NCI-H146 treated with DMSO at 0.1 percent for 48 hours (cell line): Measurements from ENCODE around the gene LRRC8E.
A peak's percentile ranks its signal among the peaks of the same experiment; 100 is the strongest.
"Not testable (repeated sequence)": the region's sequence is repeated elsewhere in the genome, so short reads cannot be mapped to it uniquely, and the experiment has no call there.

ENCODE experiments used
- DNase-seq: peaks from one replicate; lab custom pipeline; 2025; ENCODE audit not compliant: unreplicated experiment; lab: John Stamatoyannopoulos, UW

Gene LRRC8E

DNA sequence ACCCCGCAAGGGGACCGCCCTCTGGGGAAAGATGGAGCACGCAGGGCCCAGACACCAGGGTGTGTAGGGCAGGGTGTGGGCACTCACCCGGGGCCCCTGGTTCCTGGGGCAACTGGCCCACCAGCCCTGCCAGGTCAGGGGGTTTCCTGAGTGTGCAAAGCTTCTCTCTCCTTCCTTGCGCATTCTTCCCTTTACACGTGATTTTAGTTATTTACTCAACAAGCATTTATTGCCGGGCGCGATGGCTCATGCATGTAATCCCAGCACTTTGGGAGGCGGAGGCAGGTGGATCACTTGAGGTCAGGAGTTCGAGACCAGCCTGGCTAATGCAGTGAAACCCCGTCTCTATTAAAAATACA lies 34.6 kb upstream of the LRRC8E start:
- DNase-seq: no peak

DNA sequence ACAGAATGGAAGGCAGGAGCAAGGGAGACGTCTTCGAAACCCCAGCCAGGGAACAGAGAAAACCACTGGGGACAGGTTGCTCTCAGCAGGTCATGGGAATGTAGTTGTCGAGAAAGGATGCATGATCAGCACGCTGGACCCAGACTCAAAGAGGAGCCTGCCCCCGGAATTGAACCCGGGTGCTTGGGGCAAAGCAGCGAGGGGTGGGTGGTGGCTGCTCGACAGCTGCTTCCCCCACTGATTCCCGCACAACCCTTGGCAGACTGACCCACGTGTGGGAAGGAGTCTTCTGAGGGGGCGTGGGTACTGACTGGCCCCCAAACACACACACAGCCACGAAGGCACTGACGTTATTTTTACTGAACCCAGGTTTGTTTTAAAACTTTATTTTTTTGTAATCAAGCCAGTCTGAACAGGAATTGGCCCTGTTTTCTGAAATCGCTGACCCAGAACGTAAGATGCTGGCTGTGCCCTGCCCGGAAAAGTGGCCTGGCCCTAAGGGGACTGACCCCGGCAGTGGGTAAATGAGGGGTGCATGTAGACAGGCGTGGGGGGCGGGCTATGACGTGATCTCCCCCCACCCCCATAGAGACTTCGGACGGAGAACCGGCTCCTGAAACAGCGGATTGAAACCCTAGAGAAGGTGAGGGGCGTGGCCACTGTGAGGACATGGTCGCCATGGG lies 32.7 kb upstream of the LRRC8E start:
- DNase-seq: no peak

DNA sequence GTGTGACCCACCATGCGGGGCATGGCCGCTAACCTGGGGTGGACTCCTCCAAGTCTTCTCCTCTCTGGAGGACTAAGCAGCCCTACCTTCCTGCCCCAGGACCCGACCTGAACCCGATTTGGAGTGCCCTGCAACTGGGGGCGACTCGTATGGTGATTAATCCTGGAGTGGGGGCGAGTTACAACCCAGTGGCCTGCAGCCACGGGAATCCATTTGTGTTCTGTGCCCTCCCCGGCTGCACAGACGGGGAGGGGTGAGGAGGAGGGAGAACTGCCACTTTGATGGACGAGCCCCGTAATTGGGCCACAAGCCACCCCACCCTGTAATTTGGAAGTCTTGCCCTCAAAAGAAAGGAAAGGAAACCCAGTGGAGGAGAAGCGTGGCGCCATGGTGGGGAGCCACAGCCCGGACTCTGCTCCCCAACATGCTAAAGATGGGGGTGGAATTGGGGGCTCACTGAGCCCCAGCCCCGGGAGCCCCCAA lies 32.2 kb upstream of the LRRC8E start:
- no peak for DNase-seq

DNA sequence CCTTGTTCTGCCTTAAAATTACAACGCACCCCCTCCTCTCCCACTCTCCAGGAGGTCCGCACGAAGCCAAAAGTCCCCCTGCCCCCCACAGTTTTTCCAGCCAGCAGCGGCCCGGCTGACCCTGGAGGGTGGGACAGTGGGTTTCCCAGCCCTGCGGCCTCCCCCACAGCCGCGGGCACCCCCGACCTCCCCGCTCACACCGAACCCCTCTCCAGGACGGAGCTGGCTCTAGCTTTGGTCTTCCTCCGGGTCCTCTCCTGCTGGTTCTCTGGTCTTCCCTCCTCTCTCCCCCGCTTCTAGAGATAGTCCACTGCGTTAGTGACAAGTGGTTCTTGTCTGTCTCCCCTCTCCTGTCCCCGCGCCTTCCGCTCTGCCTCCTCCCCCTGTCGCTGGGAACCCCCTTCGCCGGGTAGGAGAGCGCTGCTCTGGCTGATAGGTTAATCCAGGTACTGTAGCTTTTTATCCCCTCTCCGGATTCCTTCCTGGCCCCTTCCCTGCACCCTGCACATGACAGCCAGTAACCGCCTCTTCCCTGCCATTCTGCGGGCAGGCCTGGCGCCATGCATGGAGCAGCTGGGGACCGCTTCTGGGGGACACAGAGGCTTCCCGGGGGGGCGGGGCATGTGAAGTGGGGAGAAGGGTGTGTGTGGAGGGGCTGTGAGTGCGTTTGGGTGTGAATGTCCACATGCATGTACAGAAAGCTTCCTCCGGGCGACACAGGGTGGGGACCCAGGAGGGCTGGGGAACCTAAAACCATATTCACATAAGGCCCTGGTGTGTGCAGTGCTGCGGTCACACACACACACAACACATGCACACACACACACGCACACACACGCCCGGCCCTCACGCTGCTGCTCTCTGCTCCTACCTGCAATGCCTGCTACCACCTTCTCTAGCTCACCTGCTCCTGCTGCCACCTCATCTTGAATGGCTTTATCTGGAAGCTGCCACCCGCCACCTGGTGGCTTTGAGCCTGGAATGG lies 31.3 kb upstream of the LRRC8E start:
- DNase-seq: no peak

DNA sequence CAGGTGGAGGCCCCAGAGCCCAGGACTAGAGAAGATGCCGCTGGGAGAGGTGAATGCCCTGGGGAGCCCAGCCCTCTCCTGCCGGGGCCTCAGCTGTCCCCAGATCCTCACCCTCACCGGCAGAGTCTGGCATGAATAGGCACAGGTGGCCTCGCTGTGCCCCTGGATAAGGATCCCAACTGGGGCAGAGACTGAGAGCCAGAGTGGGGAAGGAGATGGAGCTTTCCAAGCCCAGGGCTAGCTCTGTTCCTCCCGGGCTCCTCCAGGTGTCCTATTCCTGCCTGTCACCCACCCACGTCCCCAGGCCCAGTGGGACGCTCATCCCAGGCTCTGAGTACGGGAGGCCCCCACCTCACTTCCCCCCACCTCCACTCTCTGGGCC lies 30.6 kb upstream of the LRRC8E start:
- DNase-seq: no peak

DNA sequence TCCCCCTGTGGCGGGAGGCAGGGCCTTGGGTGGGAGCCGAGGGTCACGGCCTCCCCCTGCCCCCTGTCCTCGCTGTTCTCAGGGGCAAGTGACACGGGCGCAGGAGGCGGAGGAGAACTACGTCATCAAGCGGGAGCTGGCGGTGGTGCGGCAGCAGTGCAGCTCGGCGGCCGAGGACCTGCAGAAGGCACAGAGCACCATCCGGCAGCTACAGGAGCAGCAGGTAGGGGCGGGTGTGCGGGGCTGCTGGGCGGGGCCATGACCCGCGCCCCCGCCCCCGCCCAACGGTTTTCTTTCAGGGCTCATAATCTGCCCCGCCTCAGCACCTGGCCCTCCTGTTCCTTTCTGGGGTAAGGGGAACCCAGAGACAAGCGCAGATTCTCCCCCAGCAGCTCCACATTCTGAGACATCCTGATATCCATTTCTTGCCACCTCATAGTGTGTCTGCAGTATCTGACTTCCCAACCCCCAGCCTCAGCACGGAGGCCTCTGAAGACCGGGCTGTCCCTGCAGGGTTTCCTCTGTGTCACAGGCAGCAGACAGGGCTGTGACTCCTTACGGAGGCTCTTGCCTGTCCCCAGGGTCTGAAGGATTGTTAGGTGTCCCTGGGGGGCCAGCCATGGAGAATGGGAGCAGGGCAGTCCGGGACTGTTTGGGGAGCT lies 30.1 kb upstream of the LRRC8E start:
- no peak for DNase-seq

DNA sequence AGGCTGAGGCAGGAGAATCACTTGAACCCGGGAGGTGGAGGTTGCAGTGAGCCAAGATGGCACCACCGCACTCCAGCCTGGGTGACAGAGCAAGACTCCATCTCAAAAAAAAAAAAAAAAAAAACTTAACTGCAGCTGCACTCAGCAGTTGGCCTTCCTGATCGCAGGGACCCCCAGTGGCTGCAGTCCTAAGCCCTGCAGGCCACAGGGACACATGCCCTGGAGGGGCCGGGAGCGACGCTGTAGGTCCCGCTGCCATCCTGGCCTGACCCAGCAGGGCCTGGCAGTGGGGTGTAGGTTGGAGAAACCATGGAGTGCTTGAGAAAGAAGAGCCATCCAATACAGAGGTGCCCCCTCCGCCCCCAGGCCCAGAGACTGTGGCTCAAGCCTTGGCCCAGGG lies 29.2 kb upstream of the LRRC8E start:
- not testable (repeated sequence) for DNase-seq

DNA sequence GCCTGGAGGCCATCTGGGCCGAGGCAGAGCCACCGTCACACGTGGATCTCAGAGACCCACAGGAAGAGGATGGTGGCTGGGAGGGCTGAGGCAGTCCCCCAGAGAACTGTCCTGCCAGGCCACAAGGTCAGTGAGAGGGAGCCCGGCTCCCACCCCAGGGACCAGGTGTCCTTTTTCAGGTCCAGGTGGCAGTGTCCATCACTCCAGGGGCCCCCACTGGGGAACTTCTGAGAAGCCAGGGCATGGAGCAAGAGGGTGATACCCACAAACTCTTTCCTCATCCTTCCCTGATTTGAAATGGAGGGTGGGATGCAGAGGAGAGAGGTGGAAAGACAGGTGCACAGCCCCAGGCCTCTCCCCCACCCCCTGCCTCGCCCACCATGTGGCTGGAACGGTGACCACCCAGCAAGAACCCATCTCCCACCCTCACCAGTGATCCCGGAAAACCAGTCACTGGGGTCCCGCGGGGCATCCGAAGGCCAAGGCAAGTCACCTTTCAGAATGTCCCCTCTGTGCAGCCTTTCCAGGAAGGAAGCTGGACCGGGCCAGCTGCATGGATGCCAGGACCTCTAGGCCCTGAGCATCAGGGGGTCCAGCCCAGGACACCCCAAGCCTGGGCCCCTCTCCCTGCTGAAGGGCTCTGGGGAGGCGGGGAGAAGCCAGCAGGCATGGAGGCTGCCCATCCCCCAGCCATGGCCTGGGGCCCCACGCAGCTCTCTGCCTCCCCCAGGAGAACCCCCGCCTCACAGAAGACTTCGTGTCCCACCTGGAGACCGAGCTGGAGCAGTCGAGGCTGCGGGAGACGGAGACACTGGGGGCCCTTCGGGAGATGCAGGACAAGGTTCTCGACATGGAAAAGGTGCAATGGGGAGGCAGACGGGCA lies 28.2 kb upstream of the LRRC8E start:
- no peak for DNase-seq

DNA sequence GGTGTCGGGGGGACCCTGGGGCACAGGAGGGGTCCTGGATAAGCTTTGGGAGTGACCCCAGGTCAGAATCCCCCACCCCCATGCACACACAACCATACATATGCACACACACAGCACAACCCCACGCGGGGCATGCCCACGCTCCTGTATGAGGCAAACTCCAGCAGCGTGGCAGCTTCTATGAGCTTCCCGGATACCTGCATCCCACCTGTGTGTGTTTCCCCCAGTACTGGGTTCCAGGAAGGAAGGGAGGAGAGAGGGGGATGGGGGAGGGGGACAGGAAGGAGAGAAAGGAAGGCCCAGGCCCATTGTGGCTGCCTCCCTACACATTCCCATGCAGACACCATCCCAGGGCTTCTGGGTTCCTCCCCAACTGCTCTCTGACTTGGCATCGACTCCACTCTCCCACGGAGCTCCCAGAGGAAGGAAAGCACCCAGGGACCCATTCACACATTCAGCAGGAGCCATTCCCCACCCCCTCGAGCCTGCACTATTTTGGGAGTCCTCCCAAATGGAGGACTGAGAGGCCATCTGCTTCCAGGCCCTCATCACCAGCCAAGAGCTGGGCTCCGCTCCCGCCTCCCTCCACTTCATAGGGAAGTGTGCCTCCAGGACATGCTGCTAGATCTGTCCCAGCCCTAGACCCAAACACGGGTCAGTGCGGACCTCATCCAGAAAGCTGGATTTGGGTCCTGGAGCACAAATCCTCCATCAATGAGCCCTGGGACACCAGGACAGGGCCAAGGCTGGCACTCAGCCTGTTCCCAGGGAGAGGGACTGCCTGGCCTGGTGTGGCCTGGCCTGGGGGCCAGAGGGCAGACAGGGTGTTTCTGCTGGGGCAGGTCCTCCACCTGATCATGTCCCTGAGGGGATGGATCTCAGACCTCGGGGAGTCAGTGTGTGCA lies 27.3 kb upstream of the LRRC8E start:
- DNase-seq: no peak

DNA sequence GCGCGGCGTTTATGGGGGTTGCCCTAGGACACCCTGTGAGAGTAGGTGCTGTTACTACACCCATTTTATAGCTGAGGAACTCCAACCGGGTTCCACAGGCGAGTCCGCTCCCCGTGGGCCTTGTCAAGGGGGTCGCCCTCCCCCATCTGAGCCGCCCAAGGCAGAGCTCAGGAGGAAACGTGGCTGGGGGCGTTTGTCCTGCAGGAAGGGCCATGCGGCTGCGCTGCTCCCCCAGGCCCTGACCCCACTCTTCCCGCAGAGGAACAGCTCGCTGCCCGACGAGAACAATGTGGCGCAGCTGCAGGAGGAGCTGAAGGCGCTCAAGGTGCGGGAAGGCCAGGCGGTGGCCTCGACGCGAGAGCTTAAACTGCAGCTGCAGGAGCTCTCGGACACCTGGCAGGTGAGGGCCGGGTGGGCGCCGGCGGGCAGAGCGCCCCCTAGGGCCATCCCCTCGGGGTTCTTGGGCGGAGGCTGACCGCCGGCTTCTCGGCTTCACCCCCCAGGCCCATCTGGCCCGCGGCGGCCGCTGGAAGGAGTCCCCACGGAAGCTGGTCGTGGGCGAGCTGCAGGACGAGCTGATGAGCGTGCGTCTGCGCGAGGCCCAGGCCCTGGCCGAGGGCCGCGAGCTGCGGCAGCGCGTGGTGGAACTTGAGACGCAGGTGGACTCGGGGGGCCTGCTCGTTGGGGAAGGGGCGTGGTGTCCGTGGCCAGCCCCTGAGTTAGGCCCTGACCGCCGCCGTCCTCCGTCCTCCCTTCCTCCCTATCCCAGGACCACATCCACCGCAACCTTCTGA lies 26.5 kb upstream of the LRRC8E start:
- no peak for DNase-seq

DNA sequence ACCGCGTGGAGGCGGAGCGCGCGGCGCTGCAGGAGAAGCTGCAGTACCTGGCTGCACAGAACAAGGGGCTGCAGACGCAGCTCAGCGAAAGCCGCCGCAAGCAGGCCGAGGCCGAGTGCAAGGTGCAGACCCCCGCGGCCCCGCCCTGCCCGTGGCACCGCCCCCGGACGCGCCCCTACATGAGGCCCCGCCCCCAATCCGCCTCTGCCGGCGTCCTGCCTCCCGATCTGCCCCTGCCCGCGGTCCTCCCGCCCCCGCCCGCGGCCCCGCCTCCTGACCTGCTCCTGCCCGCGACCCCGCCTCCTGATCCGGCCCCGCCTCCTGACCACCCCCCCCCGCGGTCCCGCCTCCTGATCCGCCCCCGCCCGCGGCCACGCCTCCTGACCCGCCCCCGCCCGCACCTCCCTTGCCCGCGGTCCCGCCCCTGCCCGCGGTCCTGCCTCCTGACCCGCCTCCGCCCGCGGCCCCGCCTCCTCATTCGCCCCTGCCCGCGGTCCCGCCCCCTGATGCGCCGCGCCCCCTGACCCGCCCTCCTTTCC lies 25.8 kb upstream of the LRRC8E start:
- peak; percentile 8 for DNase-seq

DNA sequence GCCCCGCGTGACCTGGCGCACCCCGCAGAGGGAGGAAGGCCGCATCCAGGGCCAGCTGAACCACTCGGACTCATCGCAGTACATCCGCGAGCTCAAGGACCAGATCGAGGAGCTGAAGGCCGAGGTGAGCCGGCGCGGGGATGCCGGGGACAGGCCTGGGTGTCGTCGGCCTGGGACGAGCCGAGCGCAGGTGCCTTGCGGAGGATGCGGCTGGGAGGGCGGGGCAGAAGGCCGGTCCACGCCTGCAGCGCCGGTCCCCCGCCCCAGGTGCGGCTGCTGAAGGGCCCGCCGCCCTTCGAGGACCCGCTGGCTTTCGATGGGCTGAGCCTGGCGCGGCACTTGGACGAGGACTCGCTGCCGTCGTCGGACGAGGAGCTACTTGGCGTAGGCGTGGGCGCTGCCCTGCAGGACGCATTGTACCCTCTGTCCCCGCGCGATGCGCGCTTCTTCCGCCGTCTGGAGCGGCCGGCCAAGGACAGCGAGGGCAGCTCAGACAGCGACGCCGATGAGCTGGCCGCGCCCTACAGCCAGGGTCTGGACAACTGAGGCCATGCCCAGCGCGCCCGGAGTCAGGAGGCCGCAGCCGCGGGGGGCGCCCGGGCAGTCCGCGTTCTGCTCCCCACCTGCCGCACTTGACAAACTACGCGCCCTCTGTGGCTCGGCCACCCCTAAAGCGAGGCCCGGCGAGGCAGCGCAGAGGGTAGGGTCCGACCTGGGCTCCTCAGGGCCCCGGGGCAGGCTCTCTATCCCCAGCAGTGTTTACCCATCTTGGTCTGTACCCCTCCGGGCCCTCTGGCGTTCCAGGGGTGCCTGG lies 24.9 kb upstream of the LRRC8E start:
- DNase-seq: no peak

DNA sequence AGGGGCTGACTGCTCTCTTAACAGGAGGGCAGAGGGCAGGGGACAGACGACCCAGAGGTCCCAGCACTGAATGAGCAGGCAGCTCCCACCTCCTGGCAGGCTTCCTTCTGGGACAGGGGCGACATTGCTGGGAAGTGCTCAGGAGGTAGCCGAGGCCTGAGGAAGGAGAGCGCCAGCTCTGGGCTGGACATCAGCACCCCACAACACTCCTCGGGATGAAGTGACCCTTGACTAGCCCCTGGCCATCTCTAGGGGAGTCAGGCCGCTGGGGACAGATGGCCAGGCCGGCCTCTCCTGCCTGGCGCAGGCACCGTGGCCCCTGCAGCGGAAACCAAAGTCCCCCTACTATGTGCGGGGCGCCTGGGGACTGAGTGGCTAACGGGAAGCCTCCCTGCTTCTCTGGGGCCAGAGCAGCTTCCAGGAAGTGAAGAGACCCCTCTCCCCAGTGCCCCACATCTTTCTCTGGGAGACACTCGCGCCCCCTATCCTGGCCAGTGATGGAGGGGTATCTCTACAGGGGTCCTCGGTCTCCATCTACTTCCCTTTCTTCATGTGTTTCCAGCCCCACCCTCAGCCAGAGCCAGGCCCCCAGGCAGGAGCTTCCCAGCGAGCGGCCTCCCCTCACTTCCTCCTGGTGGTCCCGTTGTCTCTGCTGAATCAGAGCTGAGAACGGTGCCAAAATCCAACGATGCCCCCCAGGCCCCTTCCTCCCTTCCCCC lies 24.2 kb upstream of the LRRC8E start:
- no peak for DNase-seq

DNA sequence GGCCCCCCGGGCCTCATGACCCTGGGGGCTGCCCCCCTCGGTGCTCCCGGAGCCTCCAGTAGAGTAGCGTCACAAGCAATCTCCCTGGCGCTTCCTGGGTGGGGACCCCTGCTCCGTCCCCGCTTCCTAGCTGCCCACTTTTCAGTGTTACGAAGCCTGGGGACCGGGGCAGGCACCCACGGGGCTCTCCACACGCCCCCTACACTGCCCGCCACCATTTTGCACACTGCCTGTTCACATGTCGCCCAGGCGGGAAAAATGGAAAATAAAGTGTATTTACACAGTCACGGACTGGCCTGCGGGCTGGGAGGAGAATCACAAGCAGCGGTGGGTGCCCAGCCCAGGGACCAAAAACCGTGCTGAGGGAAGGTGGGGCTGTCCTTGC lies 23.6 kb upstream of the LRRC8E start:
- DNase-seq: no peak

DNA sequence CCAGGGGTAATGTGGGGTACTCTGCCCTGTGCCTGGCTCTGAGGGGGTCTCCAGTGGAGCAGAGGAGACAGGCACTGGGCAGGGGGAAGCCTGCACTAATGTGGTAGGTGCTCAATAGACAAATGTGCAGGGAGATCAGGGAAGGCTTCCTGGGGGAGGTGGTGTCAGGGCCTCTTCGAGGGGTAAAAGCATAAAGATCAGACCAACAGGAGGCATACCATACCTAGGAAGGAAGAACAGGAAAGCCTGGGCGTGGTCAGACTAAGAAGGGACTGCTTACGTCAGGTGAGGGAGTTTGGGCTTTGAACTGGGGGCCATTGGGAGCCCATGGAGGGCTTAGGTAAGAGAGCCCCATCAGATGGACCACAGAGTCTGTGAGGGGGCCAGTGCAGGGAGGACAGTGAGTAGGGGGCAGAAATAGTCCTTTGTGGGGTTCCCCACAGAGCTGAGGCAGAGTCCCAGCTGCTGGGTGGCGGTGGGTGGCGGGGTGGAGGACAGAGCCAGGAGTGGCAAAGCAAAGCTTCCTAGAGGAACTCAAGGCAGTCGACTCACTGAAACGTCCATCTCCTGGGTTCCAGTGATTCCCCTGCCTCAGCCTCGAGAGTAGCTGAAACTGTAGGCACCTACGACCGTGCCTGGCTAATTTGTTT lies 22.9 kb upstream of the LRRC8E start:
- DNase-seq: no peak

DNA sequence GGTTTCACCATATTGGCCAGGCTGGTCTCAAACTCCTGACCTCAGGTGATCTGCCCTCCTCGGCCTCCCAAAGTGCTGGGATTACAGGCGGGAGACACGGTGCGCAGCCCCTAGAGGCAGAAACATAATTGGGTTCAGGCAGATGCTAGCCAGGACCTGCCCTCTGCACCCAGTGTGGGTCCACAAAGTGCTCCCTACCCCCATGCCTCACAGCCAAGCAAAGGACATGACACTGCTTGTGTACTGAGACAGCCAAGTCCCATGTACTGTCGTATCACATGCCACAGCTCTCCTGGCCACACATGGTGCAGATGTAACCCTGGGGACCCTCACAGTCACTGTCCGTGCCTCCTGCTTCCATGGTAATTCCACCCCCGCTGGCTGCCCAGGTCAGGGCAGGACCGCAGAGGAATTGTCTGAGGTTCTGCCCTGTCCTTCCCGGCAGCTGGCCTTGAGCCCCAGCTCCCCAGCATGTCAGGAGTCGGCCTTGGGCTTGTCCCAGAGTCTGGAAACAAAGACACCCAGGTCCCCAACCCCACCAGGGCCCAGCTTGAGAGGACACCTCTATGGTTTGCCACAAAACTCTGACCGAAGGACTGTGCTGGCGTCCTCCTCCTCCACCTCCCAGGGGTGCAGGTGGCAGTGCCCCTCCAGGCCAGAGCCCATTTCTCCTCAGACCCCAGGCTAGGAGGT lies 21.8 kb upstream of the LRRC8E start:
- DNase-seq: no peak
